HG02973 (cell line): ENCODE data around the gene THAP5.

Experiments
- ATAC-seq: cut with Tn5 transposase; IDR thresholded peaks from one replicate; pipeline ENCODE4 v1.9.1; 2021; ENCODE audit warnings: moderate library complexity; ENCODE audit not compliant: unreplicated experiment

THAP5 gene

GRCh38 chr7:108535744-108536143 is 33.8 kb downstream of the THAP5 start:
- no peak for ATAC-seq

DNA sequence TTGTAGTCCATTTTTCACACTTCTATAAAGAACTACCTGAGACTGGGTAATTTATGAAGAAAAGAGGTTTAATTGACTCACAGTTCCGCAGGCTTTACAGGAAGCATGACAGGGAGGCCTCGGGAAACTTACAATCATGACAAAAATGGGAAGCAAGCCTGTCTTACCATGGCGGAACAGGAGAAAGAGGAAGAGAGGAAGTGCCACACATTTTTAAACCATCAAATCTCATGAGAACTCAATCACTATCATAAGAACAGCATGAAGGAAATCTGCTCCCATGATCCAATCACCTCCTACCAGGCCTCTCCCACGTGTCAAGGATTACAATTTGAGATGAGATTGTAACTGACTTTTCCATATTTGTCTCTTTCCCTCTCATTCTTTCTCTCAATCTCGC is 34.2 kb downstream of the THAP5 start:
- no peak for ATAC-seq

- ATAC-seq, result no peak
Measured at GRCh38 chr7:108533712-108534111, 35.8 kb downstream of the THAP5 start.

DNA sequence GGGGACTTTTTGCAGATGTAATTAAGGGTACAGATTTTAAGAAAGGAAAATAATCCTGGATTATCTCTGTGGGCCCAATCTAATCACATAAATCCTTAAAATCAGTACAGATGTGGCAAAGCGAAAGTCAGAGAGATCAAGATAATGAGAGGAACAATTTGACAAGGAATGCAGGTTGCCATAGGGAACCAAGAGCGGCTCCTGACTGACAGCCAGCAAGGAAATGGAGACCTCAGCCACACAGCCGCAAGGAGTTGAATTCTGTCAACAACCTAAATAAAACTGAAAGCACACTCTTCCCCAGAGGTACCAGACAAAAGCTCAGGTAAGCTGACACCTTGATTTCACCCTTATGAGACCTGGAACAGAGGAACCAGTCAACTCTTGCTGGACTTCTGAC is 40.2 kb downstream of the THAP5 start:
- no peak for ATAC-seq

DNA sequence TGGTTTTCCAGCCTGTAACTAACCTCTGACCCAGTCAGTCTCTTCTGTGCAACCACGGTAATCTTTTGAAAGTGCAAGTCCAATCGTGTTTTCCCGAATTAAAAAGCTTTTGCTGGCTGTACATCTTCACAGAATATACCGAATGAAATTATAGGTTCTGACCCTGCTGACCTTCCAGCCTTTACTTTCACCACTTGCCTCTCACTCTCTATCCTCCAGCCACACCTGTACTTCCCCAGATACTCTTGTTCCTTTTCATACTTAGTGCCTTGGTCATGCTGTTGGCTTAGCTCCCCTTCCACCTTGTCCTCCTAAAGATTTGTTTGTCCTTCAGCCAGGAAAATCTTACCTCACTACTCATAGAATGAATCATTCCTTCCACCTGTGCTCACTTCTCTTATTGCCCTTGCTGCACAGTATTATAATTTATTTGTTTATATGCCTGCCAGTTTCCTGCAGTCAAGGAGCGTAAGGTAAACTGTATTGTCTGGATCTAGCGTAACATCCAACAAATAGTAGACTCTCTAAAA is 41.3 kb downstream of the THAP5 start:
- no peak for ATAC-seq

DNA sequence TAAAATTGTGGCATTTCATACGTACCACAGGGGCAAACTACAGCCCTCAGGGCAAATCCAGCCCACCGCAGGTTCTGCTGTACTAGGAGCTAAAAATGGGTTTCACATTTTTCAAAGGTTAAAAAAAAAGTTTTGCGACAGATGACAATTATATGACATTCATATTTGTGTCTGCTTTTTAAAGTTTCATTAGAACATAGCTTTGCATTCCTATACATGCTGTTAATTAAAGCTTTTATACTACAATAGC is 42.8 kb downstream of the THAP5 start:
- no peak for ATAC-seq

GRCh38 chr7:108525985-108526767 is 43.3 kb downstream of the THAP5 start, which contains the start of gene PNPLA8:
Gene PNPLA8 (minus strand): TSS chr7:108526135. CDS start chr7:108515491, 10,644 bp downstream.
- ATAC-seq, result peak; percentile 93

DNA sequence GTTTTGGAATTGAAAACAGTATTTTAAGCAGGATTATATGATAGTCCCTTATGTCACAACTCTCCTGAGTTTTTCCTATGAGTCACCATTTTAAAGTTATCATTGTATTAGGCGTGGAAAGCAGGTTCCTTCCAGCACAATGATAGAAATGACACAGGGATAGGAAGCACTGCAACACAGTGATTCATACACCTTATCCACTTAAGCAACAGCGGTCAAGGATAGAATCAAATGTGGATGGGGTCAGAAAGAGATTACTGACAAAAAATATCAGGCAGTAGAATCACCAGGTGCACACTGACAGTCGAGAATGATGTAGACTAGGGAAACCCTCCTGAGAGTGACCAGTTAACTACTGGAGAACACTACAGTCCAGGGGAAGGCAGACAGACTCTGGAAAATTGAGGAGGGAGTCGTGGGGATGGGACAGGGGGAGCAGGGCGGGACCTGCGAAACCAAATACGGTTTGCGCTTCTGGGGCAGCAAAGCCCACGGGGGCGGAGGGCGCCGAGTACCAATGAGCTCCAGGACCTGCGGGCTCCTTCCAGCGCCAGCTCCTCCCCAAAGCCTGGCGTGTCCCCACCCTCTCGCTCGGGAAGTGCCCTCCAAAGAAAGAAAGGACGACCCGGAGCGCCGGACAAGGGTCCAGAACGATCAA is 44.0 kb downstream of the THAP5 start:
- ATAC-seq, result peak; percentile 38

- ATAC-seq, result no peak
Measured at GRCh38 chr7:108522780-108523179, 46.7 kb downstream of the THAP5 start.

- ATAC-seq, result no peak
Measured at GRCh38 chr7:108517951-108518350, 51.6 kb downstream of the THAP5 start.

DNA sequence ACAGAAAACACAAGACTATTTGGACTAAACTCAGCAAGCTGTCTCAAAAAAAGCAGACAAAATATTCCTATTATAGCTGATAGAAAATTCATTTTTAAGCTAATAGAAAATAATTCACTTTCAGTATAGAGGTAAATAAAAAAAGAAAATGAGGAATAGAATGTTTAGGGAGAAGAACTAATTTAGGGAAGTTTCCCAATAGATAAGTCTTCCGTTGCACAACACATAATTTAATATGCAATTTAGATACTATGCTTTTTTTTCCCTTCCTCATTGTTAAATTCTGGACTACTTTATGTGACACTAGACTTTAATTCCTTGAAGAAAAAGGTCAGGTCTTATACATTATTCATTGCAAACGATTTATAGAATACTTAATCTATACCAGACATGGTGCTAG is 53.9 kb downstream of the THAP5 start:
- ATAC-seq, result no peak

DNA sequence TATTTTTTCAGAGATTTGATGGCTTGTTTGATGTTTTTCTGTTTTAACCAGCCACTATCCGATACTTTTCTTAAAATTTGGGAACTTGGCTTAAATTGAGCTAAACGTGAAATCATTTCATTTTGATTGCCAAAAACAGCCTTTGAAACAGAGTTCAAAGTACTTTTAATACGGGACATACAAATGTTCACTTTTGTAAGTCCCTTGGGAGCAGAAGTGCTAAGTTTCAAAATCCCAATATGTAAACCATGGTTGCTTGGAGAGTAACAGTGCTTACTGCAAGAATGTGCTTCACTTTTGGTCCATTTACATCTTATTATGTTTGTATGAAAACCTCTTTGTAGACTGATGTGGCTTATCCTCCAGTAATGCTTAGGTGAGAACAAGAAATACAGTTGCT is 54.5 kb downstream of the THAP5 start:
- ATAC-seq, result no peak
